ENCODE results near the gene GAS7.

The GAS7 gene

GRCh38 chr17:9865586-9865985 lies 332.8 kb downstream of the GAS7 start:
- H3K4me3 ChIP-seq (ENCODE audit: low read depth, low read length), result no peak overlapping the region
- peak; percentile 46 for DNase-seq (ENCODE audit: low read depth)
- no peak for TF ChIP-seq CTCF (conservative IDR thresholded peaks at IDR 0.05; ENCODE audit: low read depth, low read length)

GRCh38 chr17:9862949-9863348 lies 335.5 kb downstream of the GAS7 start:
- TF ChIP-seq CTCF (conservative IDR thresholded peaks at IDR 0.05; ENCODE audit: low read depth, low read length), result no peak
- DNase-seq (ENCODE audit: low read depth), result no peak
- no peak overlapping the region for H3K4me3 ChIP-seq (ENCODE audit: low read depth, low read length)

DNA sequence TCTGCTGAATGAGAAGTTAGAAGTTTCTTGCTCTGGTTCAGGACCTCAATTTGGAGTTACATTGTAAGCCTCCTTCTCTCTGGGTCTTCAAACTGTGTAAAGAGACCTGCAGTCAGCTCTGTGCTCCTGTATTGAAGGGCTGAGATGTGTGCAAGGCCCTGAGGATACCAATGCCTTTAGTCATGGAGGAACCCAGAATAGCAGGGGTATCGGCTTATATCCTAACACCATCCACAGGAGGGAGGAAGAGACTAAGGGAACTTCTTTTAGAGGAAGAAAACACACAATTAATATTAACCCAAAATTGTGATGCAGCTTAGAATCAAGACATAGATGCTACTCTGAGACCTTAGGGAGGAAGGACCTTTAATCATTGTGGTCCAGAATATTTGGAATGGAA lies 336.2 kb downstream of the GAS7 start:
- DNase-seq (ENCODE audit: low read depth), result no peak
- no peak for TF ChIP-seq CTCF (conservative IDR thresholded peaks at IDR 0.05; ENCODE audit: low read depth, low read length)
- H3K4me3 ChIP-seq (ENCODE audit: low read depth, low read length), result no peak overlapping the region

DNA sequence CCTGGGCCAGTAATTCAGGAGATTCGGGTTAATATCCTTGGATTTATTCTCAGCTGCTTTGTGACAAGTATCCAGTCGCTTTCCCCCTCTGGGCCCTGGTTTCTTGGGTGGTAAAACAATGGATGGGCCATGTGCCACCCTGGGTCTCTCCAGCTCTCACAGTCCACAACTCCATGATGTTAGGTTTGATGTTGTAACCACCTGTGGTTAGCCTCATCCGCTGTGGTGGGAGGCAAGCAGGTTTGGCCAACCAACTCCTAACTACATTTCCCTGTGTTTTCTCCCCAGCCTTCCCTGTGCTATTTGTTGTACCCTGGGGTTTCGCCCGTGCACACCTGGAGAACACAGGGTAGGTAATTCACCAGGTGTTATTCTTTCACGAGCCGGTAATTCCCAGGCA lies 337.6 kb downstream of the GAS7 start:
- no peak for TF ChIP-seq CTCF (conservative IDR thresholded peaks at IDR 0.05; ENCODE audit: low read depth, low read length)
- DNase-seq (ENCODE audit: low read depth), result no peak
- H3K4me3 ChIP-seq (ENCODE audit: low read depth, low read length), result no peak overlapping the region

Measured in choroid plexus epithelial cell (primary cell).